HCT116 (cell line): Measurements from ENCODE around the gene GNB2. TPM values are rescaled to one million over a fixed set of nuclear protein-coding genes. Genes with fewer than 3 reads are reported as not detected.

Experiments
- ATAC-seq: fragments of 200-7000 bp; cut with Tn5 transposase; 2 replicates; pipeline ENCODE4 v1.9.1; 2020; ENCODE audit warnings: mild to moderate bottlenecking, moderate library complexity
- BruUV-seq: library from RNA; stranded (reverse); fragments of 400-500 nt; replicated peaks from 2 replicates; lab custom pipeline; 2021; lab: Mats Ljungman, UMichigan
- CTCF ChIA-PET: fragments of 300-600 bp; sonication (Branson Sonifier 250); formaldehyde crosslinking; loops from one replicate; lab custom pipeline; 2021; ENCODE audit warnings: antibody characterized with exemption; lab: Charles Lee
- POLR2A ChIA-PET: fragments of 300-600, 350-600 bp; sonication (Branson Sonifier 250); formaldehyde crosslinking; loops from one replicate; lab custom pipeline; 2021; ENCODE audit warnings: antibody characterized with exemption; lab: Charles Lee
- RAD21 ChIA-PET, 2 experiments: fragments of 300-600 bp; sonication (Branson Sonifier 250); formaldehyde crosslinking; loops; one replicate each; lab custom pipeline; 2023; ENCODE audit warnings: low total read pairs in 2 of 2; ENCODE audit not compliant: uncharacterized antibody in 2 of 2, unreplicated experiment in 2 of 2, low non-redundant PET in 1 of 2; lab: Charles Lee
- DNase-seq: peaks from one replicate; pipeline ENCODE4 v3.0.0-alpha.2; 2010; ENCODE audit warnings: low read depth, low spot score
- H2AFZ ChIP-seq: fragments of 200-600 bp; shearing (Covaris generic), sonication (generic); 2 replicates; pipeline ENCODE4 v1.6.1; 2017; ENCODE audit warnings: low read depth, mixed run types, mixed read lengths, antibody characterized with exemption, low read length; ENCODE audit not compliant: poor library complexity, severe bottlenecking
- H3K27ac ChIP-seq: 2 replicates; pipeline ENCODE4 v1.5.1; 2012; ENCODE audit warnings: low read depth, low read length
- H3K27me3 ChIP-seq: fragments of 200-600 bp; sonication (generic); 2 replicates; pipeline ENCODE4 v1.6.1; 2016; ENCODE audit warnings: mixed run types, low read length, mixed read lengths; ENCODE audit not compliant: insufficient read depth
- H3K36me3 ChIP-seq, 2 experiments: fragments of 200-500 bp in 1 of 2; fragments of 200-600 bp in 1 of 2; sonication (Bioruptor generic) in 1 of 2; sonication (generic) in 1 of 2; 2 replicates each; pipeline versions ENCODE4 v1.5.1 to v1.6.1; 2014 to 2016; ENCODE audit warnings: low read length in 2 of 2, inconsistent platforms in 1 of 2, mixed read lengths in 1 of 2, mixed run types in 1 of 2; ENCODE audit not compliant: insufficient read depth in 2 of 2, control insufficient read depth in 1 of 2
- H3K4me1 ChIP-seq, 2 experiments: fragments of 200-600 bp in 1 of 2; sonication (generic) in 1 of 2; 2 replicates each; pipeline versions ENCODE4 v1.5.1 to v1.6.1; 2012 to 2017; ENCODE audit warnings: low read length in 2 of 2, inconsistent platforms in 1 of 2, mild to moderate bottlenecking in 1 of 2, mixed read lengths in 1 of 2, mixed run types in 1 of 2, moderate library complexity in 1 of 2; ENCODE audit not compliant: insufficient read depth in 2 of 2, control insufficient read depth in 1 of 2
- H3K4me2 ChIP-seq: fragments of 200-600 bp; sonication (generic); 2 replicates; pipeline ENCODE4 v1.6.1; 2017; ENCODE audit warnings: mixed run types, low read length, mixed read lengths
- H3K4me3 ChIP-seq, 2 experiments: fragments of 200-600 bp in 1 of 2; sonication (generic) in 1 of 2; replicated peaks in 1 of 2; 2 replicates each; pipeline ENCODE4 v1.5.1; 2011 to 2016; ENCODE audit warnings: low read length in 2 of 2, control low read depth in 1 of 2, low read depth in 1 of 2, mild to moderate bottlenecking in 1 of 2, mixed read lengths in 1 of 2, mixed run types in 1 of 2
- H3K79me2 ChIP-seq: fragments of 200-600 bp; sonication (generic); 2 replicates; pipeline ENCODE4 v1.6.1; 2017; ENCODE audit warnings: mild to moderate bottlenecking, mixed run types, low read length, moderate library complexity, mixed read lengths; ENCODE audit not compliant: insufficient read depth
- H3K9ac ChIP-seq: fragments of 200-600 bp; sonication (generic); 2 replicates; pipeline ENCODE4 v1.6.1; 2016; ENCODE audit warnings: low read length, mixed read lengths
- H3K9me2 ChIP-seq: fragments of 200-600 bp; sonication (generic), shearing (Covaris generic); 2 replicates; pipeline ENCODE4 v1.6.1; 2017; ENCODE audit warnings: mixed run types, mild to moderate bottlenecking, moderate library complexity; ENCODE audit not compliant: insufficient read depth
- H3K9me3 ChIP-seq, 2 experiments: fragments of 200-500 bp in 1 of 2; fragments of 200-600 bp in 1 of 2; sonication (Bioruptor generic) in 1 of 2; sonication (generic) in 1 of 2; 2 replicates each; pipeline ENCODE4 v1.6.1; 2014 to 2017; ENCODE audit warnings: low read length in 2 of 2, mixed read lengths in 2 of 2, inconsistent platforms in 1 of 2, low read depth in 1 of 2, mild to moderate bottlenecking in 1 of 2, mixed run types in 1 of 2, moderate library complexity in 1 of 2; ENCODE audit not compliant: control insufficient read depth in 1 of 2, insufficient read depth in 1 of 2
- H4K20me1 ChIP-seq: fragments of 200-600 bp; sonication (generic), shearing (Covaris generic); 2 replicates; pipeline ENCODE4 v1.6.1; 2017; ENCODE audit warnings: mixed run types, mild to moderate bottlenecking, moderate library complexity; ENCODE audit not compliant: insufficient read depth
- EZH2 ChIP-seq: fragments of 200-600 bp; sonication (generic); IDR thresholded peaks from 2 replicates; pipeline ENCODE4 v1.6.1; 2017; ENCODE audit warnings: antibody characterized with exemption, mixed run types
- POLR2A ChIP-seq: IDR thresholded peaks from 2 replicates; pipeline ENCODE4 v1.7.0; 2011; ENCODE audit warnings: borderline replicate concordance; ENCODE audit not compliant: insufficient read depth, insufficient read length; ENCODE audit errors: extremely low read depth
- POLR2AphosphoS5 ChIP-seq: IDR thresholded peaks from 2 replicates; pipeline ENCODE4 v1.6.1; 2011; ENCODE audit warnings: mild to moderate bottlenecking, low read depth, low read length, moderate library complexity
- SIN3A ChIP-seq: IDR thresholded peaks from 2 replicates; pipeline ENCODE4 v1.6.1; 2012; ENCODE audit warnings: low read depth
- SRF ChIP-seq: IDR thresholded peaks from 2 replicates; pipeline ENCODE4 v1.6.1; 2012; ENCODE audit warnings: low read depth
- YY1 ChIP-seq: IDR thresholded peaks from 2 replicates; pipeline ENCODE4 v1.6.1; 2011; ENCODE audit warnings: low read length, low read depth, moderate library complexity, mild to moderate bottlenecking; ENCODE audit not compliant: insufficient replicate concordance; ENCODE audit errors: extremely low read depth
- intact Hi-C: fragments of 100-400 bp; cut with micrococcal nuclease; formaldehyde crosslinking; loops from 2 replicates; pipeline ENCODE4 v1.10.0; 2022
- total RNA-seq: library from RNA; stranded (reverse); gene quantifications from one replicate; pipeline ENCODE4 v1.2.1, GENCODE V29; 2021; ENCODE audit not compliant: unreplicated experiment

GNB2 gene
- total RNA-seq, 1 experiment from 2014 or later = 246 TPM

DNA sequence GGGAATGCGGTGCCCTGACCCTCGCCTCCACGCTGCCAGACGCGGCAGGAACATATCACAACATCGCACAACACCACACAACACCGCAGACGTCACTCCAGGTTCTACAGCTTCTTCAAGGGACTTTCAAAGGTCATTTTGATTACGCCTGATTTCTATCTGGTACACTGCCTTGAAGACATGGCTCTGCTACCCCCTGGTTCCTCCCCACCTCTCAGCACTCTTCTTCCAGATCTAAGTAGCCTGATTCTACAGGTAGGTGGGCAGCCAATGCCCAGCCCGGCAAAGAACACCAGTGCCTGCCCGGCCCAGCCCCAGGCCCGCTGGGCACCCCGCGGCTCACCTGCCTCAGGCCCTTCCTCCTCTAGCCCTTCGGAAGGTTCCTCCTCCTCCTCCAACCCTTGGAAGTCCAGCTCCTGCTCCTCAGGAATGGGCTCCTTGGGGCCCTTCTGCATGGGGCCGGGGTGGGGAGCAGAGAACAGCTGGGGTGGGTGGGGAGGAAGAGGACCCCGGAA is 12.1 kb downstream of the GNB2 start:
- TF ChIP-seq SIN3A (no peak), EZH2 (no peak)
- H3K4me1 ChIP-seq = peaks cover under 1% of the 10 kb centered on the region in 2 experiments; a peak in 1 of 4 replicates
- no peak overlapping the region for H2AFZ ChIP-seq
- BruUV-seq = no TSS peak
- intact Hi-C loops = no loop called here
- peaks cover 25 to 37% of the 10 kb centered on the region in 2 experiments; a peak in 3 of 4 replicates for H3K36me3 ChIP-seq
- H3K9ac ChIP-seq = no peak overlapping the region
- H3K79me2 ChIP-seq = peaks cover 34% of the 10 kb centered on the region
- H3K9me3 ChIP-seq = no peaks in the 10 kb centered on the region
- DNase-seq (no peak), ATAC-seq (no peak)
- ChIA-PET RAD21 (no interaction called here), POLR2A (no interaction called here), CTCF (no interaction called here)
- no peak overlapping the region for H3K27ac ChIP-seq
- H3K4me2 ChIP-seq = no peak overlapping the region
- no peaks in the 10 kb centered on the region for H3K9me2 ChIP-seq
- H3K27me3 ChIP-seq = no peaks in the 10 kb centered on the region
- no peak overlapping the region for H3K4me3 ChIP-seq
- no peaks in the 10 kb centered on the region for H4K20me1 ChIP-seq

DNA sequence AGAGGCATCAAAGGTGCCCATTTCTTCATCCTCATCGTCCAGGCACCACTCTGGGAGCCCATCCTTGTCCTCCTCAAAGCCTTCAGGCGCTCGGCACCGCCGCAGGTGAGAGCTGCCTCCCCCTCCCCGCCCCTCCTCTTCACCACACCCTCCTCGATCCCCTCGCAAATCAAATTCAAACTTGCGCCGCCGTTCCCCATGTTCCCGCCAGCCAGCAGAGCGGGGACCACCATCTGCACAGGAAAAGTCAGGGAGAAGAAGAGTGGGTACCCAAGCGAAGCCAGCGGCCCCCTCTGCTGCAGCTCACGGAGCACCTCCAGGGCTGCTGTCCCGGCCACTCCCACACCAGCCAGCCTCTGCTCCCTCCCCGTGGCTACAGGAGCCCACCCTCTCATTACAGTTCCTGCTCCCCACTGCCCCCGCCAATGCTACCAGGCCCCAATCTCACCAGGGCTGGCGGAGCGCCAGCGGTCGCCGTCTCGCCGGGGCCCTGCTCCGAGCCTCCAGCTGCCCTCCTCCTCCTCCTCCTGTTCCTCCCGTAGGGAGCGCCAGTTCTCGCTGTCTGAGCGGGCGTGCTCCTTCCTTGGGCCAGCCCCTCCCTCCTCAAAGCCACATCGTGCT is 12.8 kb downstream of the GNB2 start:
- Histone ChIP-seq H3K27ac (no peak overlapping the region), H2AFZ (no peak overlapping the region), H3K9me3 (no peaks in the 10 kb centered on the region), H3K4me3 (no peak overlapping the region), H3K27me3 (no peaks in the 10 kb centered on the region), H4K20me1 (no peaks in the 10 kb centered on the region), H3K4me1 (peaks cover 3 to 7% of the 10 kb centered on the region in 2 experiments; a peak in 2 of 4 replicates), H3K9me2 (no peaks in the 10 kb centered on the region), H3K9ac (no peak overlapping the region), H3K79me2 (peaks cover 41% of the 10 kb centered on the region), H3K36me3 (peaks cover 25 to 34% of the 10 kb centered on the region in 2 experiments; a peak in 3 of 4 replicates), H3K4me2 (no peak overlapping the region)
- intact Hi-C loops = no loop called here
- no TSS peak for BruUV-seq
- DNase-seq (no peak), ATAC-seq (no peak)
- CTCF ChIA-PET = no interaction called here
- no peak for TF ChIP-seq SRF
- TF ChIP-seq EZH2 = no peak
- TF ChIP-seq POLR2A = no peak
- no peak for TF ChIP-seq YY1
- TF ChIP-seq POLR2AphosphoS5 = no peak
- RAD21 ChIA-PET = no interaction called here
- POLR2A ChIA-PET = no interaction called here
